Fibroblast of peridontal ligament (primary cell): ENCODE data around the gene BCAS1.

Experiments used
- DNase-seq: peaks from one replicate; pipeline ENCODE4 v3.0.0-alpha.2; 2010; ENCODE audit errors: extremely low read depth

Gene BCAS1

GRCh38 chr20:53962388-53962787 lies 108.0 kb downstream of the BCAS1 start:
- no peak for DNase-seq

DNA sequence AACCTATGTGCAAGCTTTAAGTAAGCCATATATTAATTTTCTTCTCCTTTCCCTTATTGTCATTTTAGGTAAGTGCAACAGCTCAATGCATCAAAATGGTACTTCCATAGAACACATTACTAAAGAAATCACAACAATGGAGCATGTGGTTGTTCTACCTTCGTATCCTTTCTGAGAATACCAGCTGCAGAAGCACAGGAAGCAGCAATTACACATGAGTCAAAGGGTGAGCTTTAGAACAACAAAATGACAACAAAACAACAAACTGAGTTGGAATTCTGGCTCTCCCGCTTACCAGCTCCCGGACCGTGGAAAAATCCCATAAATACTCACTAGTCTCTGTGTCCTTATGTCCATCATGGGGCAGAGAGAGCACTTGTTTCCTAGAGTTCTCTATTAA lies 108.9 kb downstream of the BCAS1 start:
- DNase-seq = no peak

DNA sequence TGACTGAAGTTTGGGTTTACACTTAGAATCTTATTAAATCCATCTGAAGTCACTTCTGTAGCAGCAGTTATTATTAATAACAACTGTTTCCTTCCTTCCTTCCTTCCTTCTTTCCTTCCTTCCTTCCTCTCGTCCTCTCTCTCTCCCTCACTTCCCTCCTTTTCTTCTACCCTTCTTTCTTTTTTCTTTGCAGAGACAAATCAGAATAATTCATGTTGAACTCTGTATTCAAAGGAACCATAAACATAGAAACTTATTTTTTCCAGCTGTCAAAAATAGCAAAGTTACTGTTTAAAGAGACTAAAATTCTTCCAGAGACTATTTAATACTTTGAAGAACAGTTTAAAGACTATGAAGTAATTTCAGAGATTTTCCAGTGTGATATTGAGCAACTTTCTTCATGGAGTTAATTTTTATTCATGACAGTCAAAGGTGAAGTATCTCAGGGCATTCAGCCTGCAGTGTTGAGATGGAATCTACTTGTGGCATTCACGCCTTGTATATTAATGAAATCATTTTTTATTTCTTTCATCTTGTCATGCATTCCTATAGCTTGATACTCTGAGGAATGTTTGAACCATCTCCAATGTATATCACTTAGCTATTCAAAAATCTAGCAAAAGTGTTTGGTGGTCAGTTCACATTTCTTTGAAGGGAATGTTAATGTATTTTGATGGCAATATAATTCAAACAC lies 109.7 kb downstream of the BCAS1 start:
- peak; percentile 48 for DNase-seq

GRCh38 chr20:53959911-53960578 lies 110.3 kb downstream of the BCAS1 start:
- peak; percentile 90 for DNase-seq

DNA sequence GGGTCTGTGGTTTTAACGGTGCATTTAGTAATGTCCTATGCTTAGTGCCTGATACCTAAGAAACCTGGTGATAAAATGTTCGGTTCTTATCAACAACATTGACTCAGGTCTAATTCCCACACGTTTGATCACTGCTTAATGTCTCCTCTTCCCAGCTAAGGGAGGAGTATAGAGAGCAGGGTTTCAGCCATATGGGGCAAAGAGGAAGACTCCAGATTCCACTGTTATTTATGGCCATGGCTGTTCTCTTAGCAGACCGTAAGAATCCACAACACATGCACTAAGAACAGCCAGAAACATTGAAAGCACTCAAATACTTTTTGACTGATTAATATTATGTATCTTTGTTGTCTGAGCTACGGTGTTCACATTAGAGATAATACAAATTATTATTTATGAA lies 112.1 kb downstream of the BCAS1 start:
- no peak for DNase-seq

DNA sequence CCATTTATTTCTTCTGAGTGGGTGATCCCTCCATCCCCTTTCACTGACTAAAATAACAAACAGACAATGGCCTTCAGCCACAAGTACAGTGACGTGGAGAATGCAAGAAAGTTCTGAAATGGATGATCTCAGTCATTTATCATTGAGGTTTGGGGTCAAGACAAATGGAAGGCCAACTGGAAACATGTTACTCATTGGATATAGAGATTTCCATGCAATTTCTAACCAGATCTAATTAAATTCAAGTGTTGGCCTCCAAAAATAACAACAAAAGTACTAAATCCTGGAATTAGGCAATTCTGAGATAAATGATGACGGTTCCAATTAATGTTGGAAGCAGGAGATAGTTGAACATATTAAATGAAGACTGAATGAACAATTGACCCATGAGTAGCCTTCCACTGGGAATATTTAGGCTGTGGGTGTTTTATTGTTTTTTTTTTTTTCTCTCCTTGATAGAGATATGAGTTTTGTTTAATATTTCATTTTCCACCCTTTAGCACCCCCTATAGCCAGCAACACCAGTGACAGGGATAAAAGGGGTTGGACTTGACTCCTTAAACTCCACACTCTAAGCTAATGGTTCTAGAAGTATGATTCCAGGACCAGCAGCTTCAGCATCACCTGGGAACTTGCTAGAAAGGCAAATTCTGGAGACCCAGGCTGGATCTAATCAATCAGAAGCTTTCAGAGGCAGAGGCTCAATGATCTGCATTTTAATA lies 112.8 kb downstream of the BCAS1 start:
- peak; percentile 85 for DNase-seq

- no peak for DNase-seq
Observed at GRCh38 chr20:53956013-53956715, 114.2 kb downstream of the BCAS1 start.

DNA sequence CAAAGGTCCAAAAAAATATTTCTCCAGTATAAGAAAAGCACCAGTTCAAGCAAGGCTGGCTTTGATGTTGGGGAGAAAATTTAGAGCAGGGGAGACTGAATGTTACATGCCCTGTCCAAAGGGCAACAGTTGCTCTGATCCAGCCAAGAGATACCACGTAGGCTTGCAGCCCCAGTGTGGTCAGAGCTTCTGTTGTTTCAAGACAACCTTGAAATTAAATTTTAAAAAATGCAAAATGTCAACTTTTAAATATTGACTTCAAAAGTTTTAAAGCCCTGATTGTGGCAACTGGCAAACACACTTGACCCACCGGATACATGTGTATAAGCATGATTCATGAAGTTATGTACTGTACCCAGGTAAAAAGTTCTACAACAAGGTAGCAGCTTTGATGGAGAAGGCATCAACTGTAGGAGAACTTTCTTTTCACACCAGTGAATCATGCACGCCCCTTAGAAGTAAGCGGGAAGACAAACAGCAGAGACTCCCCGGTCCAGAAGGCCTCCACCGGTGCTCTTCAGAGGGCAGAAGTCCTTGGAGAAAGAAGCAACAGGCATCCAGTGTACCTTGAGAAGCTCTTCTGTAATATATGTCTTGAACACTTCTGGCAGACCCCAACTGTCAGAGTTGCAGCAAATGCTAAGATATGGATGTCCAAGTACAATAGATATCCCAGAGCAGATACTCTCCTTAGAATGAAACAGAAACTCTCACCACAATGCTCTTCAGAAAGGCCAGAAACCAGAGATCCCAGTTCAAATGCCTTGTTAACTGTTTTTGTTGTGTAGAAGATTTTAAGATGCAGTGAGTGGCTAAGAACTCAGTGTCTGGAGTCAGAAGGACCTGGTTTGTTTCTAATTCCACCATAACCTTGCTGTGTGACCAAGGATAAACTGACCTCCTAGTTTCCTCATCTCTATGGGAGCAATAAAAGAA lies 115.4 kb downstream of the BCAS1 start:
- no peak for DNase-seq

DNA sequence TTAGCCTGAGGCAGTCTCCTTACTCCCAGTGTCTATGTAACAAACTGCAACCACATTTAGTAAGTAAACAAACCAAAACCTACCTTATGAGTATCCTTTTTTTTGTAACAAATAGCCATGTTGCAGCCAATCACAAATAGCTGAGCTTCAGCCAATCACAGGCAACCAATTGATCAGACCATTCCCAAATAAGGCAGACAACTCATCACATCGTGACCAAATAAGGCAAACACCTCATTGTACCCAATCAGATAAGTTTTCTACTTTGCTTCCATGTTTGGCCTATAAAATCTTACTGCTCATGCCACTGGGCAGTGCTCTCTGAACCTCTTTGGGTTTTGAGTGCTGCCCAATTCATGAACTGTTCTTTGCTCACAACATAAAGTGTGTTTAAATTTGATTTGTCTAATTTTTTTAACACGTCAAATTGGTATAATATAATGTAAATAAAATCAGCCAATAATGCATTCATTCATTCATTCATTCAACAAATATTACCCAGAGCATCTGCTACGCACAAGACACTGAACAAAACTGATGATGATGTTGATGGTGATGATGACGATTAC lies 117.8 kb downstream of the BCAS1 start:
- no peak for DNase-seq

- DNase-seq = no peak
Observed at GRCh38 chr20:53950578-53950977, 119.8 kb downstream of the BCAS1 start.

- DNase-seq = no peak
Observed at GRCh38 chr20:53950031-53950430, 120.4 kb downstream of the BCAS1 start.

GRCh38 chr20:53949319-53949839 lies 121.0 kb downstream of the BCAS1 start:
- DNase-seq = peak; percentile 76

DNA sequence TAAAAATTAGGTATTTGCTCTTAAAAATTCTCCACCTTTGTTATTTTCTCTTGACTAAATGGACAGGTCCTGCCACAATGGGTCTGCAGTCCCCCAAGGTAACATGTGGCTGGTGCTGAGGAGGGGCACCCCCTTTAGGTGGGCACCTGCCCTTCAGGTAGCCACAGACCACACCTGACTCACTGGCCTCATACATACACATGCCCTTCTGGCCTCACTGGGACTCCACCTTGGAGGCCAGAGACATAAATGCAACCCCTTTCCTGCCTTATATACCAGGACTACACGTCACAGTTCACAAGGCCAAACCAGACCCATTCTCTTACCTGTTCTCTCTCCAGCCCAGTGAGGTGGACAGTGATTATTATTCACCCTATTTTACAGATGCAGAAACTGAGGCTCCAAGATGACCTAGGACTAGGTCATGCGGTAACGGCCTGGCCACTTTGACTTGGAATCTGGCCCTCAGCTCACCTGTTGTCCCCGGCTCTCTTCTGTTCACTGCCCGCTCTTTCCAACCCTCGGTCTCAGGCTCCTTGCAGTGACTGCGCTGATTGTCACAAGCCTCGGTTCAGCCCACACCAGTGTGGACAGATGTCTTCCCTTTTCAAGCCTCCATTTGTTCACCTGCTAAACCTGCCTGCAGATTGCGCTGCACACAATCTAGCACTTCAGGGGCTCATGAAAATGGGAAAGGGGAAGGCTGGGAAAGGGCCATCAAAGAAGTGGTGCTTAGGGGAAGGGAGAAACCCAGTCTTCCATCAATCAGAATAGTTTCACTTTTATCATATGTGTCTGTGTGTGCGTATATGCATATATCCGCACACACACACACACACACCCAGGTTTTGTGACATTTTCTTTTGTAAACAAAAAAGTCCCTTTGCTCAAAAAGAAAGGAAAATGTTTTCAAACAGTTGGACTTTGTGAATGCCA lies 121.7 kb downstream of the BCAS1 start:
- no peak for DNase-seq

- no peak for DNase-seq
Observed at GRCh38 chr20:53947501-53948195, 122.7 kb downstream of the BCAS1 start.

GRCh38 chr20:53946106-53946505 lies 124.3 kb downstream of the BCAS1 start:
- no peak for DNase-seq

DNA sequence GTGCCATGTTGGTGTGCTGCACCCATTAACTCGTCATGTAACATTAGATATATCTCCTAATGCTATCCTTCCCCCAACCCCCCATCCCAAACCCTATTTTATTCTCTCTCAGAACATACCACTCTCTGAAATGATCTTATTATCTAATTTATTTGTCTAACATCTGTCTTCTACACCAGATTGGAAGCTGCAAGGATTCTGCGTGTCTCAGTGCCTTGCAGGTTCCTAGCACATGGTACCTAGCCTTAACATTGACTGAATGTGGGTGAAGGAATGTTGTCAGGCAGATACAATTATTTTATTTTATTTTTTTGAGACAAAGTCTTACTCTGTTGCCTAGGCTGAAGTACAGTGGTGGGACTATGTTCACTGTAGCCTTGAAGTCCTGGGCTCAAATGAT lies 124.9 kb downstream of the BCAS1 start:
- DNase-seq = no peak

- no peak for DNase-seq
Observed at GRCh38 chr20:53944796-53945195, 125.6 kb downstream of the BCAS1 start.

GRCh38 chr20:53943522-53944291 lies 126.7 kb downstream of the BCAS1 start:
- peak; percentile 70 for DNase-seq
